Measurements from ENCODE around the gene CNNM4.

CNNM4 gene

GRCh38 chr2:96811917-96812316 is 51.2 kb downstream of the CNNM4 start:
- TF ChIP-seq CREB5 (CRISPR knock-in tag; IDR thresholded peaks at IDR 0.05; ENCODE audit: low read depth) (no peak), ESRRG (CRISPR knock-in tag; IDR thresholded peaks at IDR 0.05) (no peak), ZFP30 (CRISPR knock-in tag; IDR thresholded peaks at IDR 0.05) (no peak), CSRNP3 (CRISPR knock-in tag; IDR thresholded peaks at IDR 0.05) (no peak), CSDC2 (CRISPR knock-in tag; IDR thresholded peaks at IDR 0.05) (no peak), ZNF8 (CRISPR knock-in tag; IDR thresholded peaks at IDR 0.05) (no peak), TOX (CRISPR knock-in tag; IDR thresholded peaks at IDR 0.05; ENCODE audit: borderline replicate concordance) (no peak), ZFP3 (CRISPR knock-in tag; IDR thresholded peaks at IDR 0.05) (no peak), ISL1 (CRISPR knock-in tag; IDR thresholded peaks at IDR 0.05) (no peak), PPARA (CRISPR knock-in tag; IDR thresholded peaks at IDR 0.05; ENCODE audit: borderline replicate concordance) (no peak), TSHZ2 (CRISPR knock-in tag; IDR thresholded peaks at IDR 0.05) (no peak), TCF4 (CRISPR knock-in tag; IDR thresholded peaks at IDR 0.05; ENCODE audit: borderline replicate concordance) (no peak), RARB (CRISPR knock-in tag; IDR thresholded peaks at IDR 0.05) (no peak), POU6F1 (CRISPR knock-in tag; IDR thresholded peaks at IDR 0.05; ENCODE audit: borderline replicate concordance, low read depth) (no peak), ZC3H10 (CRISPR knock-in tag; IDR thresholded peaks at IDR 0.05) (no peak)
- no peak for ATAC-seq

GRCh38 chr2:96813656-96814055 is 53.0 kb downstream of the CNNM4 start:
- no peak for ATAC-seq
- no peak for TF ChIP-seq ZNF8 (CRISPR knock-in tag; IDR thresholded peaks at IDR 0.05)
- no peak for TF ChIP-seq OSR1 (CRISPR knock-in tag; IDR thresholded peaks at IDR 0.05)
- no peak for TF ChIP-seq SNAI2 (CRISPR knock-in tag; IDR thresholded peaks at IDR 0.05)
- no peak for TF ChIP-seq BACH2 (CRISPR knock-in tag; IDR thresholded peaks at IDR 0.05; ENCODE audit: borderline replicate concordance)
- no peak for TF ChIP-seq ISL1 (CRISPR knock-in tag; IDR thresholded peaks at IDR 0.05)

- TF ChIP-seq TCF4 (CRISPR knock-in tag; IDR thresholded peaks at IDR 0.05; ENCODE audit: borderline replicate concordance) = no peak
- TF ChIP-seq RARB (CRISPR knock-in tag; IDR thresholded peaks at IDR 0.05) = no peak
- peak; percentile 12 for ATAC-seq
These were observed 54.8 kb downstream of the CNNM4 start for GRCh38 chr2:96815326-96816126.

- TF ChIP-seq PPARA (CRISPR knock-in tag; IDR thresholded peaks at IDR 0.05; ENCODE audit: borderline replicate concordance) = no peak
- TF ChIP-seq CSDC2 (CRISPR knock-in tag; IDR thresholded peaks at IDR 0.05) = peak; percentile 28; the same call in 1 of the 2 replicates
- no peak for TF ChIP-seq SNAI2 (CRISPR knock-in tag; IDR thresholded peaks at IDR 0.05)
- TF ChIP-seq PATZ1 (CRISPR knock-in tag; IDR thresholded peaks at IDR 0.05; ENCODE audit: borderline replicate concordance) = no peak
- TF ChIP-seq TSHZ2 (CRISPR knock-in tag; IDR thresholded peaks at IDR 0.05) = 0 out of 2 replicates have a peak, but pooled peaks have one; percentile 23
- no peak for TF ChIP-seq CSRNP3 (CRISPR knock-in tag; IDR thresholded peaks at IDR 0.05)
- TF ChIP-seq ARNTL (CRISPR knock-in tag; IDR thresholded peaks at IDR 0.05; ENCODE audit: borderline replicate concordance, low read depth) = no peak
- ATAC-seq = peak; percentile 97
These were observed 55.6 kb downstream of the CNNM4 start, which contains the start of gene CNNM3 for GRCh38 chr2:96816127-96816835. TSS of gene CNNM3 (plus strand) at chr2:96816268. CDS start at chr2:96816278, 10 bp downstream.

Measured in SK-N-SH treated with all-trans-retinoic acid at 6 μM for 48 hours (cell line).